A375 (cell line): ENCODE data around the gene RLBP1. TPM values are rescaled to one million over a fixed set of nuclear protein-coding genes. Genes with fewer than 3 reads are reported as not detected.

Experiments
- total RNA-seq: library from RNA; depleted of rRNA; stranded (reverse); fragments of >200 nt; shearing (Covaris generic); gene quantifications from 2 replicates; pipeline ENCODE4 v1.2.3, GENCODE V29; 2014; rRNA removed

RLBP1 gene
- total RNA-seq = 3.7 and 5.3 TPM in 2 replicates

DNA sequence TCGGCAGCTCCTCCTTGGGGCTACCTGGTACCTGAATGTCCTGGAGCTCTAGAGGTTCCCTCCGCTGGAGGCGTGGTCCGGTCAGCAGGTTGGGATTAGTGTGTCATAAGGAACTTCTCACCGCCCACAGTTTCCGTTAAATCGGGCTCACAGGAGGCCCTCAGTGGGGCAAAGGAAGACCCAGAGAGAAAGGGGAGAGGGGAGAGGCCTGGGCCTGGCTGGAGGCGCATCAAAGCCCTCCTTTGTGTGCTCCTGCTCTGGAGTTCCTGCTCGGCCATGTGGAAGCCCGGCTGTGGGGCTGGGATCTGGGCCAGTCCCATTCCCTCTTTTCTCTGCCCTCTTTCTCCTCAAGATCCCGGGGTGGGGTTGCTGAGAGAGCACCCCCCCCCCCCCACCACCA is at the start of gene RLBP1:
TSS of gene RLBP1 (minus strand) at position 37 of the 400 bp plus-strand sequence. CDS start 2,604 bp downstream, outside the sequence.

DNA sequence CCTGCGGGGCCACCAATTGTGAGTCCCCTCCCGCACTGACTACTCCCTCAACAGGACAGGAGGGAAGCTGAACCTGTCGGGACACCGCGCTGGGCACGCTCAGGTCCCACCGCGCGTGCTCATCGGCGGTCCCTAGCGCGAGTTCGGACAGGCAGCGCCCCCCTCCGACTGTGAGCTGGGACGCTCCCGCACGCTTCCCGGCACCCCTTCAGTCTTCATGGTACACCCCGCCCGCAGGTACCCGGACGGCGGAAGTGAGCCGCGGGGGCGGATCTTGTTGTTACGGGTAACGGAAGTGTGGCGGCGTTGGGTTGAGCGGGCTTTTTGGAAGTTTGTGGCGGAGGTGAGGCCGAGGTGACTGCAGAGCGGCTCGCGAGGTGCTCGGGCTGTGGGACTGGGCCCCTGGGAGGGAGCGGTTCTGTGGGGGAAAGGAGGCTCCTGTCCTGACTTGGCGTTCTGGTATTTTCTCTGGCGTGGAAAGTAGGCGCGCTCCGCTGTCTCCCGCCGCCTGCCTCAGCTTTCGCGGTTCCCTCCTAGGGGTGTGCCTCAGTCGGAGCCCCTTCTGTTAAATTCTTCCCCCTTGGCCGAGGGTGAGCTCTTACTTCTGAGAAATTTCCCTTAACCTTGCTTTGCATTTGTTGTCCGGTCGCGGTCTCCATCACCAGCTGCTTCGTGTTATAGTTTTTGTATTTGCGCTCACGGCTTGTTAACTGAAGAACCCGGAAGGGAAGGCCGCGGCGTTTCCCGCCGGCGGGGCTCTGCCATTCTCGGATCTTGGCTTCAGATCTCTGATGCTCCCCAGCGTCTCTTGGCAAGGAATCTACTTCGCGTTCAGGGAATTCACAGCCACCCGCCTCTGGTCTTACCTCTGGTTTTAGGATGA is 22.6 kb upstream of the RLBP1 start, which contains the start of gene FANCI:
TSS of gene FANCI (plus strand) at position 289 of the 883 bp plus-strand sequence. CDS start 3,669 bp downstream, outside the sequence.

Other genes with a start within 250 kb of the RLBP1 start
- gene ABHD2, start 133.1 kb downstream of the RLBP1 start, total RNA-seq = 28.6 and 30.1 TPM in 2 replicates
- 53.5 and 64.7 TPM in 2 replicates for gene FANCI, start 22.4 kb upstream of the RLBP1 start, total RNA-seq
- gene POLG, start 113.2 kb upstream of the RLBP1 start, total RNA-seq = 74.9 and 82.3 TPM in 2 replicates